GM18951 (cell line): ENCODE data around the gene PLCH2.

Experiments used
- POLR2A ChIP-seq: IDR thresholded peaks from 4 replicates; pipeline ENCODE4 v1.6.1; 2011; ENCODE audit warnings: mild to moderate bottlenecking; ENCODE audit not compliant: insufficient read length, insufficient read depth; ENCODE audit errors: extremely low read depth
- in situ Hi-C: fragments of 300-500 bp; cut with MboI; formaldehyde crosslinking; loops from one replicate; pipeline ENCODE4 v1.12.0; 2022; ENCODE audit warnings: low sequenced_read_pairs, mixed read lengths, inconsistent platforms; ENCODE audit not compliant: unreplicated experiment

PLCH2 gene

DNA sequence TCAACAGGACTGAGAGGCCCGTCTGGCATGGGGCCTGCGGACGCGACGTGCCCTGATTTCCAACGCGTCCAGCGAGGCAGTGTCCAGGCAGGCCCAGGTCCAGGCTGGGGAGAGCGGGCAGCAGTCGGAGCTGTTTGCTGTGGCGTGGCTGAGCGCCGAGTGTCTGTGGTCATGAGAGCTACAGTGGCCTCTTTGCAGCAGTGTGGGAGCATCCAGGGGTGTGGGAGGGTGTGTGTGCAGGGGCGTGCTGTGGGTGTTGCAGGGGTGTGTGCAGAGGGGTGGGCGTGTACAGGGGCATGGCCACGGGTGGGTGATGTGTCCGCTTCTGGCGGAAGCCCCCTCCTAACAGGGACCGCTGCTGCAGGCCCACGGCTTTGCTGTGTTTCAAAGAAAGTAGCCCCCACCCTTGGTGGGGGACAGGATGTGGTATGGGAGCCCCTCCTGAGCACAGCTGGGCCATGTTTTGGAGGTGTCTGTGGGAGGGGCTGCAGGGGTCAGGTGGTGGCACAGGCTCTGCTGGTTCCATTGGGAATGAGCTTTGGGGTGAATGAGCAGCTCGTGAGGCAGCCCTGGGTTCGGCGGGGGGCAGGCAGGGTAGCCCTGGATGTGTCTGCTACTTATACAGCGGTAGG is 17.7 kb downstream of the PLCH2 start:
- in situ Hi-C loops, result no loop called here
- TF ChIP-seq POLR2A, result no peak

- in situ Hi-C loops, result no loop called here
- TF ChIP-seq POLR2A, result no peak
Observed at GRCh38 chr1:2494323-2494693, 18.2 kb downstream of the PLCH2 start.

GRCh38 chr1:2495026-2495425 is 18.9 kb downstream of the PLCH2 start:
- in situ Hi-C loops, result no loop called here
- no peak for TF ChIP-seq POLR2A

DNA sequence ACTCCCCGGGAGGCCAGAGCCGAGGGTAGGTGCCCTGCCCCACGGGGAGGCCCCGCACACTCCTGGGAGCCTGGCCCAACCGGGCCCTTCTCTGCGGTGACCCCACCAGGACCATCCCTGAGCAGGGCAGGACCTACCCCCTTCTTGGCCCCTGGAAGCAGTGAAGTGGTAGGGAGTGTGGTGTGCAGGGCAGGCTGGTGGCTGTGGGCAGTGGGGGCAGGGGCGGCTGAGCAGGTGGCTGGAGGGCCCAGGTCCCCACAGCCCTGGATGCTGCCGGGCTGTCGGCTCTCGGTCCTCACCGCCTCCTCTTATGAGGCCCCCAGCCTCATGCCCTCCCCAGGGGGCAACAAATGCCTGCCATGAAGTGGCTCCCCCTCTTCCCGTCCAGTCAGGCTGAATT is 19.5 kb downstream of the PLCH2 start:
- TF ChIP-seq POLR2A, result no peak
- in situ Hi-C loops, result no loop called here

GRCh38 chr1:2496087-2496622 is 20.1 kb downstream of the PLCH2 start:
- in situ Hi-C loops, result no loop called here
- no peak for TF ChIP-seq POLR2A

- no peak for TF ChIP-seq POLR2A
- in situ Hi-C loops, result no loop called here
Observed at GRCh38 chr1:2496746-2497145, 20.7 kb downstream of the PLCH2 start.

DNA sequence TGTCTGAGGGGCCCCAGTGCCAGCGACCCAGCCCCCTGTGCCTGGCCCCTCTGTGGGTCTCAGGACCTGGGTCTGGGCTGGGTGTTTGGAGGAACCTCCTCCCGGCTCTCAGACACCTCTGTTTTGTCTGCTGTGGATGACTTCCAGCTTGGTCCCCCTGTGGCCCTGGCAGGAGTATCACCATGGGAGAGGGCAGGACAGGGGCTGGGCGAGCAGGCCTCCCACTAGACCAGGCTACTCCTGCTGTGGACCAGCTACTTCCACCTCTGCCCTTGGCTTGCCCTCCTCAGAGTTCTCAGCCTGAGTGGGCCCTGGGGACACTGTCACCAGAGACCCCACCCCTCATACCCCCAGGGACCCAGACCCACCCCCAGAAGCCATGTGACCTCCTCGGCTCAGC is 21.8 kb downstream of the PLCH2 start:
- in situ Hi-C loops, result no loop called here
- TF ChIP-seq POLR2A, result no peak

DNA sequence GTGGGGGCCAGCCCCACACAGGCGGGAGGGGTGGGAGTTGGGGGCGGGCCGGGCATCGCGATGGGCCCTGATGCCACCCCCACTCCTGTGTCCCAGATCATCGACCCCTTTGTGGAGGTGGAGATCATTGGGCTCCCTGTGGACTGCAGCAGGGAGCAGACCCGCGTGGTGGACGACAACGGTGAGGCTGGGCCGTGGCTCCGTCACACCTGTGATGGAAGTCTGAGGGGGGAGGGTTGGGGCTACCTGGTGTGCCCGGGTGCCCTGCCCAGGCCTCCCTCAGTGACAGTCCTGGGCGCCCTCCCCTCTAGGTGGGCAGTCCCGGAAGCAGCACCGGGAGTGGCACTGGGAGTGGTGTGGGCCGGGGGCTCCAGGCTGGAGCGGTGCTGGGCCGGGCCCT is 22.6 kb downstream of the PLCH2 start:
- TF ChIP-seq POLR2A, result no peak
- in situ Hi-C loops, result no loop called here

DNA sequence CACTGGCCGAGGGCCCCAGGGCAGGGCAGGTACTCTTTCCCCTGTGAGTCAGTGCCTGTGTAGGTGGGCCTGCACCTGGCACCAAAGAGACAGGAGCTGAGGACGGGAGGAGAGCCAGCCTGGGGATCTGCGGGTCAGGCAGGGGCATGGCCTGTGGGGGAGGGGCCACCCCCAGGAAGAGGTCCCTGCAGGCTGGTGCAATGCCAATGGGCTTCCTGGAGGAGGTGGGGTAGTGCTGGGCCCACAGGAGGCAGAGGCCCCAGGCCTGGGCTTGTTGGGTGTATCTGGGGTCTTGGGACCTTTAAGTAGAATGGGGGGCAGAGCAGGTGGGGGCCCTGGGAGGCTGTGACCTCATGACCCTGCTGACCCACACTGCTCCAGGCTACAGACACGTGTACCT is 23.2 kb downstream of the PLCH2 start:
- in situ Hi-C loops, result no loop called here
- no peak for TF ChIP-seq POLR2A

GRCh38 chr1:2499986-2500596 is 24.0 kb downstream of the PLCH2 start:
- no peak for TF ChIP-seq POLR2A
- in situ Hi-C loops, result no loop called here

GRCh38 chr1:2501041-2501819 is 25.1 kb downstream of the PLCH2 start:
- no peak for TF ChIP-seq POLR2A

GRCh38 chr1:2501820-2502119 is 25.7 kb downstream of the PLCH2 start:
- in situ Hi-C loops, result no loop called here

More at GRCh38 chr1:2501041-2501819, 25.1 kb downstream of the PLCH2 start:
- in situ Hi-C loops, result no loop called here

DNA sequence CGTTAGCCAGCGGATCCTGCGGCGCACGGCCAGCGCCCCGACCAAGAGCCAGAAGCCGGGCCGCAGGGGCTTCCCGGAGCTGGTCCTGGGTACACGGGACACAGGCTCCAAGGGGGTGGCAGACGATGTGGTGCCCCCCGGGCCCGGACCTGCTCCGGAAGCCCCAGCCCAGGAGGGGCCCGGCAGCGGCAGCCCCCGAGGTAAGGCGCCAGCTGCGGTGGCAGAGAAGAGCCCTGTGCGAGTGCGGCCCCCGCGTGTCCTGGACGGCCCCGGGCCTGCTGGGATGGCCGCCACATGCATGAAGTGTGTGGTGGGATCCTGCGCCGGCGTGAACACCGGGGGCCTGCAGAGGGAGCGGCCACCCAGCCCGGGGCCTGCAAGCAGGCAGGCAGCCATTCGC is 26.1 kb downstream of the PLCH2 start:
- in situ Hi-C loops, result no loop called here
- TF ChIP-seq POLR2A, result no peak

More at GRCh38 chr1:2501820-2502119, 25.7 kb downstream of the PLCH2 start:
- no peak for TF ChIP-seq POLR2A
